ENCODE data around the gene RDM1. TPM values are rescaled to one million over a fixed set of nuclear protein-coding genes. Genes with fewer than 3 reads are reported as not detected.

The RDM1 gene
- total RNA-seq, 4 donors from 2014 or later, result 0.79 TPM; not detected in 3

DNA sequence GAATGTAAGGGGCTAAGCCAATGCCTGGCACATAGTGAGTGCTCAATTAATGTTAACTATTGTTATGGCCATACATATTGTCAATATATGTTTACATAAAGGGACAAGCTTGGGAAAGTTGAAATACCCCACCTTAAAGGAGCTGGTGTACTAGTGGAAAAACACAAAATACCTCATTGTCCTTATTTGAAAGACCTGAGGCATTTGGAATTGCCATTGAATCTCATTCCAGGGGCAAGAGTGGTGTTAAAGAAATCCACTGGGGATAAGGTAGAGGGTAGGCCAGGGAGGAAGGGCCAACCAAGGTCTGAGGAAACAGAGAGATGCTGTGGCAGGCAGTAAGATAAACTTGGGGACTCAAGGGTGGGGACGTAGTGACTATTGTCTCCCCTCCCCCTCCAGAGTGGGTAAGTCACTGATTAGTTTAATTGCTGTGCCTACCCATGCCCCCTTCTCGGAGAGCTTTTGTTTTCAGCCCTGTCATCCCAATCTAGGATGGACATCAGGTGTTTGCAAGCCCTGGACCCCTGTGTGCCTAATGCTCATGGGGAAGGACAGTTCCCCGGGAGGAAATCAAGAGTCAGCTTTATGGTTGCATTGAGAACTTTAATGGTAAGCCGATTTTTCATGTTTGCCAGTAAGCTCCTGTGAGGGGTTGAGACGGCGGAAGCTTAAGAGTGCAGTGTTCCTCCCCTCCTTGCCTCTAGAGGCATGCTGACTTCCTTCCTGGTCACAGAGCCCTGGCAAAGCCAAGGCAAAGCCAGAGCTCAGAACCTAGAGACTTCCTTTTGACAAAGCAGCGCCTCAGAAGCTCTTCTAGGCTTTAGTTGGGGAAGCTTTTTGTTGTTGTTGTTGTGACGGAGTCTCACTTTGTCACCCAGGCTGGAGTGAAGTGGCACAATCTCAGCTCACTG lies 59.4 kb downstream of the RDM1 start:
- TF ChIP-seq EP300 (IDR thresholded peaks at IDR 0.05) (no peak), POLR2A (IDR thresholded peaks at IDR 0.05) (no peak), POLR2AphosphoS5 (IDR thresholded peaks at IDR 0.05) (no peak)
- TF ChIP-seq, protein P1, sequence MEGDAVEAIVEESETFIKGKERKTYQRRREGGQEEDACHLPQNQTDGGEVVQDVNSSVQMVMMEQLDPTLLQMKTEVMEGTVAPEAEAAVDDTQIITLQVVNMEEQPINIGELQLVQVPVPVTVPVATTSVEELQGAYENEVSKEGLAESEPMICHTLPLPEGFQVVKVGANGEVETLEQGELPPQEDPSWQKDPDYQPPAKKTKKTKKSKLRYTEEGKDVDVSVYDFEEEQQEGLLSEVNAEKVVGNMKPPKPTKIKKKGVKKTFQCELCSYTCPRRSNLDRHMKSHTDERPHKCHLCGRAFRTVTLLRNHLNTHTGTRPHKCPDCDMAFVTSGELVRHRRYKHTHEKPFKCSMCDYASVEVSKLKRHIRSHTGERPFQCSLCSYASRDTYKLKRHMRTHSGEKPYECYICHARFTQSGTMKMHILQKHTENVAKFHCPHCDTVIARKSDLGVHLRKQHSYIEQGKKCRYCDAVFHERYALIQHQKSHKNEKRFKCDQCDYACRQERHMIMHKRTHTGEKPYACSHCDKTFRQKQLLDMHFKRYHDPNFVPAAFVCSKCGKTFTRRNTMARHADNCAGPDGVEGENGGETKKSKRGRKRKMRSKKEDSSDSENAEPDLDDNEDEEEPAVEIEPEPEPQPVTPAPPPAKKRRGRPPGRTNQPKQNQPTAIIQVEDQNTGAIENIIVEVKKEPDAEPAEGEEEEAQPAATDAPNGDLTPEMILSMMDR (IDR thresholded peaks at IDR 0.05), result no peak
- H3K27me3 ChIP-seq, result no peaks in the 10 kb centered on the region
- peaks cover 0 to 5% (median 0%) of the 10 kb centered on the region in 3 donors for H3K4me1 ChIP-seq
- no peaks in the 10 kb centered on the region for H3K9me3 ChIP-seq
- no peak overlapping the region for H3K4me3 ChIP-seq
- no peak overlapping the region for H3K27ac ChIP-seq
- no peak for ATAC-seq
- WGBS, 2 donors (ENCODE audit: low coverage in 1 of 2), result 71 to 73% methylated on average over 4 of the region's 8 CpGs
- H3K36me3 ChIP-seq, result no peaks in the 10 kb centered on the region

- no peak for ATAC-seq
- 78 to 94% methylated on average over 2 of the region's 3 CpGs for WGBS, 2 donors (ENCODE audit: low coverage in 1 of 2)
- H3K4me1 ChIP-seq, result peaks cover 0 to 9% (median 0%) of the 10 kb centered on the region in 3 donors
- no peaks in the 10 kb centered on the region for H3K9me3 ChIP-seq
- no peaks in the 10 kb centered on the region for H3K27me3 ChIP-seq
- no peak within 1 kb of the TSS for H3K27ac ChIP-seq
- no peak within 1 kb of the TSS for H3K4me3 ChIP-seq
- peaks cover 0 to 8% of the 10 kb centered on the region in 2 donors for H3K36me3 ChIP-seq
- TF ChIP-seq EP300 (IDR thresholded peaks at IDR 0.05) (no peak), POLR2AphosphoS5 (IDR thresholded peaks at IDR 0.05) (no peak), POLR2A (IDR thresholded peaks at IDR 0.05) (no peak)
- TF ChIP-seq, protein P1 (IDR thresholded peaks at IDR 0.05), result no peak
Measured at GRCh38 chr17:35868737-35869136, 61.8 kb downstream of the RDM1 start, which contains the start of gene HEATR9. Gene HEATR9, minus strand, starts transcription at chr17:35868891. Its CDS starts 149 bp downstream, at chr17:35868742.

Small RNA genes within 50 kb of the gene (small RNA-seq; reads per million reads assigned to genes)
- gene RF00100, result 275 to 1,139 (median 415) reads per million in 4 donors

Other genes with a start within 250 kb of the RDM1 start
- 10 to 100 TPM in 3 of 4 donors, 1 to 10 TPM in 1; 4.2 to 25.9 (median 15.4) TPM for gene RASL10B, start 199.1 kb downstream of the RDM1 start, total RNA-seq
- gene GAS2L2, start 177.5 kb downstream of the RDM1 start, total RNA-seq, result 1 to 10 TPM in 1 of 4 donors, not detected in 3; 1.5 TPM
- not detected for gene C17orf50, start 169.9 kb downstream of the RDM1 start, total RNA-seq
- gene MMP28, start 135.1 kb downstream of the RDM1 start, total RNA-seq, result 100 to 1,000 TPM in 2 of 4 donors, 10 to 100 TPM in 2; 78.4 to 139 (median 97.3) TPM
- gene TAF15, start 121.3 kb downstream of the RDM1 start, total RNA-seq, result 100 to 1,000 TPM in 2 of 4 donors, 10 to 100 TPM in 2; 58.2 to 144 (median 109) TPM
- gene HEATR9, start 61.9 kb downstream of the RDM1 start, total RNA-seq, result under 1 TPM in 1 of 4 donors, not detected in 3; 0.27 TPM
- 1 to 10 TPM in 3 of 4 donors, under 1 TPM in 1; 0.78 to 3.8 (median 2.2) TPM for gene CCL5, start 50.4 kb downstream of the RDM1 start, total RNA-seq
- not detected for gene LYZL6, start 12.9 kb upstream of the RDM1 start, total RNA-seq
- not detected for gene CCL16, start 50.7 kb upstream of the RDM1 start, total RNA-seq
- 10 to 100 TPM in 3 of 4 donors, 1 to 10 TPM in 1; 6.5 to 57.5 (median 38.0) TPM for gene CCL14, start 56.0 kb upstream of the RDM1 start, total RNA-seq
- gene CCL15, start 70.8 kb upstream of the RDM1 start, total RNA-seq, result not detected
- gene CCL23, start 87.2 kb upstream of the RDM1 start, total RNA-seq, result 10 to 100 TPM in 1 of 4 donors, 1 to 10 TPM in 2, not detected in 1; 1.2 to 12.9 (median 7.3) TPM
- 10 to 100 TPM in 2 of 4 donors, 1 to 10 TPM in 1, not detected in 1; 5.9 to 18.0 (median 11.9) TPM for gene CCL18, start 133.5 kb upstream of the RDM1 start, total RNA-seq
- gene CCL3, start 159.4 kb upstream of the RDM1 start, total RNA-seq, result 1 to 10 TPM in 1 of 4 donors, not detected in 3; 2.4 TPM
- gene CCL4, start 173.1 kb upstream of the RDM1 start, total RNA-seq, result 1 to 10 TPM in 2 of 4 donors, not detected in 2; 1.4 to 4.7 TPM
- 1 to 10 TPM; 1.7 to 9.2 (median 5.0) TPM for gene TBC1D3B, start 245.9 kb upstream of the RDM1 start, total RNA-seq